GM21360 (cell line): ENCODE measurements around the gene TM9SF1.

Source experiments
- ATAC-seq: cut with Tn5 transposase; IDR thresholded peaks from one replicate; pipeline ENCODE4 v1.9.1; 2021; ENCODE audit warnings: mild to moderate bottlenecking, moderate library complexity; ENCODE audit not compliant: unreplicated experiment

The TM9SF1 gene

GRCh38 chr14:24179961-24180796, 15.1 kb downstream of the TM9SF1 start:
- no peak for ATAC-seq

GRCh38 chr14:24179294-24179960, 15.8 kb downstream of the TM9SF1 start:
- no peak for ATAC-seq

- ATAC-seq = no peak
Measured at GRCh38 chr14:24178399-24179178, 16.7 kb downstream of the TM9SF1 start.

- no peak for ATAC-seq
Measured at GRCh38 chr14:24177891-24178290, 17.4 kb downstream of the TM9SF1 start.

- no peak for ATAC-seq
Measured at GRCh38 chr14:24177041-24177825, 18.0 kb downstream of the TM9SF1 start.

GRCh38 chr14:24176599-24176998, 18.6 kb downstream of the TM9SF1 start:
- ATAC-seq = no peak

- ATAC-seq = no peak
Measured at GRCh38 chr14:24172871-24173281, 22.4 kb downstream of the TM9SF1 start.

- no peak for ATAC-seq
Measured at GRCh38 chr14:24172261-24172860, 22.9 kb downstream of the TM9SF1 start.

- peak; percentile 70 for ATAC-seq
Measured at GRCh38 chr14:24171422-24172260, 23.6 kb downstream of the TM9SF1 start, which contains the start of gene REC8. TSS of gene REC8 (plus strand) at chr14:24172080. CDS start at chr14:24172553, 473 bp downstream.

GRCh38 chr14:24167469-24168114, 27.6 kb downstream of the TM9SF1 start:
- ATAC-seq = no peak

GRCh38 chr14:24165785-24166184, 29.5 kb downstream of the TM9SF1 start:
- no peak for ATAC-seq

GRCh38 chr14:24164518-24164991, 30.7 kb downstream of the TM9SF1 start:
- ATAC-seq = no peak

GRCh38 chr14:24162093-24162492, 33.1 kb downstream of the TM9SF1 start:
- no peak for ATAC-seq

- ATAC-seq = peak; percentile 75
Measured at GRCh38 chr14:24160850-24161804, 34.1 kb downstream of the TM9SF1 start, which contains the start of gene IRF9. TSS of gene IRF9 (plus strand) at chr14:24161265. CDS start at chr14:24162145, 880 bp downstream.

- ATAC-seq = no peak
Measured at GRCh38 chr14:24160499-24160849, 34.8 kb downstream of the TM9SF1 start.

- no peak for ATAC-seq
Measured at GRCh38 chr14:24159777-24160498, 35.3 kb downstream of the TM9SF1 start.

GRCh38 chr14:24157331-24157730, 37.9 kb downstream of the TM9SF1 start:
- no peak for ATAC-seq
